Thyroid gland (tissue), 4 donors: Measurements from ENCODE around the gene LDLRAD4.

Source experiments
- CTCF ChIP-seq, 6 experiments: fragments of 200-600 bp in 3 of 6; fragments of 450-650 bp in 3 of 6; sonication (generic) in 3 of 6; IDR thresholded peaks; one replicate each; pipeline ENCODE4 v1.5.1; 2016 to 2019; ENCODE audit warnings: antibody characterized with exemption in 6 of 6, mild to moderate bottlenecking in 2 of 6, inconsistent platforms in 1 of 6, moderate library complexity in 1 of 6
- POLR2A ChIP-seq, 2 donors: fragments of 450-650 bp; IDR thresholded peaks; one replicate each; pipeline ENCODE4 v1.6.1; 2017; ENCODE audit warnings: antibody characterized with exemption in 2 of 2, mild to moderate bottlenecking in 2 of 2, moderate library complexity in 1 of 2

- no peak for TF ChIP-seq CTCF (IDR thresholded peaks at IDR 0.05)
- no peak for TF ChIP-seq POLR2A (IDR thresholded peaks at IDR 0.05)
Measured at GRCh38 chr18:13254971-13255927, 36.7 kb downstream of the LDLRAD4 start.
